GM23248 (cell line): ENCODE measurements around the gene PLCB4. TPM values are rescaled to one million over a fixed set of nuclear protein-coding genes. Genes with fewer than 3 reads are reported as not detected.

Experiments
- DNase-seq: peaks from one replicate; pipeline ENCODE4 v3.0.0-alpha.2; 2015
- H2AFZ ChIP-seq: fragments of 200-600 bp; sonication (generic); 2 replicates; pipeline ENCODE4 v1.6.1; 2016; ENCODE audit warnings: antibody characterized with exemption
- H3F3A ChIP-seq: fragments of 200-600 bp; sonication (generic); 2 replicates; pipeline ENCODE4 v1.6.1; 2016; ENCODE audit warnings: mild to moderate bottlenecking, antibody characterized with exemption, mixed run types; ENCODE audit not compliant: insufficient read depth
- H3K27ac ChIP-seq: fragments of 200-600 bp; sonication (generic); 2 replicates; pipeline ENCODE4 v1.5.1; 2016; ENCODE audit warnings: mild to moderate bottlenecking
- H3K27me3 ChIP-seq: fragments of 200-600 bp; sonication (generic); replicated peaks from 2 replicates; pipeline ENCODE4 v1.6.1; 2016; ENCODE audit warnings: mild to moderate bottlenecking; ENCODE audit not compliant: insufficient read depth
- H3K36me3 ChIP-seq: fragments of 200-600 bp; sonication (generic); 2 replicates; pipeline ENCODE4 v1.6.1; 2016; ENCODE audit warnings: low read depth, mild to moderate bottlenecking
- H3K4me1 ChIP-seq: fragments of 200-600 bp; sonication (generic); 2 replicates; pipeline ENCODE4 v1.6.1; 2016; ENCODE audit warnings: mild to moderate bottlenecking; ENCODE audit not compliant: insufficient read depth
- H3K4me2 ChIP-seq: fragments of 200-600 bp; sonication (generic); one replicate; pipeline ENCODE4 v1.6.1; 2016; ENCODE audit warnings: mild to moderate bottlenecking; ENCODE audit not compliant: unreplicated experiment
- H3K4me3 ChIP-seq: fragments of 200-600 bp; sonication (generic); 2 replicates; pipeline ENCODE4 v1.5.1; 2016; ENCODE audit warnings: mild to moderate bottlenecking
- H3K79me2 ChIP-seq: fragments of 200-600 bp; sonication (generic); 2 replicates; pipeline ENCODE4 v1.6.1; 2016; ENCODE audit warnings: mild to moderate bottlenecking; ENCODE audit not compliant: insufficient read depth
- H3K9ac ChIP-seq: fragments of 200-600 bp; sonication (generic); 2 replicates; pipeline ENCODE4 v1.6.1; 2016; ENCODE audit warnings: mild to moderate bottlenecking
- H3K9me2 ChIP-seq: fragments of 200-600 bp; sonication (generic); 2 replicates; pipeline ENCODE4 v1.6.1; 2016; ENCODE audit warnings: mixed run types, mild to moderate bottlenecking, moderate library complexity; ENCODE audit not compliant: insufficient read depth
- H3K9me3 ChIP-seq: fragments of 200-600 bp; sonication (generic); one replicate; pipeline ENCODE4 v1.6.1; 2017; ENCODE audit warnings: low read depth
- H4K20me1 ChIP-seq: fragments of 200-600 bp; sonication (generic); 2 replicates; pipeline ENCODE4 v1.6.0; 2016; ENCODE audit not compliant: insufficient read depth
- EZH2 ChIP-seq: fragments of 200-600 bp; sonication (generic); IDR thresholded peaks from 2 replicates; pipeline ENCODE4 v1.6.1; 2018; ENCODE audit warnings: antibody characterized with exemption, mild to moderate bottlenecking; ENCODE audit not compliant: insufficient read depth, poor library complexity, severe bottlenecking
- EZH2phosphoT487 ChIP-seq: fragments of 200-600 bp; sonication (generic); IDR thresholded peaks from 2 replicates; pipeline ENCODE4 v1.6.1; 2018; ENCODE audit warnings: antibody characterized with exemption, moderate library complexity, mild to moderate bottlenecking, low read depth; ENCODE audit not compliant: insufficient read depth
- WGBS, 2 experiments: methylation state at CpG; one replicate each; pipeline ENCODE4 v1.1.6; 2015 to 2017; ENCODE audit warnings: low lambda C conversion rate in 2 of 2, low coverage in 1 of 2; ENCODE audit errors: missing lambda C conversion rate in 2 of 2; 5-methylcytosine and 5-hydroxymethylcytosine counted together
- in situ Hi-C: fragments of 300-500 bp; cut with MboI; formaldehyde crosslinking; loops from 2 replicates; pipeline ENCODE4 v1.15.0; 2020
- polyA plus RNA-seq: library from polyadenylated mRNA; unstranded; fragments of >200 nt; fragmentation: Nextera tagmentation; extraction: Ambion mirVana; gene quantifications from 2 replicates; pipeline ENCODE4 v1.2.1, GENCODE V29; 2016
- total RNA-seq: library from RNA; depleted of rRNA; stranded (reverse); fragments of >200 nt; shearing (Covaris generic); gene quantifications from 2 replicates; pipeline ENCODE4 v1.2.3, GENCODE V29; 2014

The PLCB4 gene
- total and polyA plus RNA-seq, 2 experiments from 2014 or later, result 5.0 to 9.5 TPM

GRCh38 chr20:9051508-9051907 lies 17.4 kb upstream of the PLCB4 start:
- H3K79me2 ChIP-seq, result no peaks in the 10 kb centered on the region
- in situ Hi-C loops, result no loop called here
- DNase-seq, result peak; percentile 98
- H4K20me1 ChIP-seq, result no peaks in the 10 kb centered on the region
- peak overlapping the region; percentile 72 for H3K4me2 ChIP-seq
- TF ChIP-seq EZH2phosphoT487 (no peak), EZH2 (no peak)
- H3K4me1 ChIP-seq, result peaks cover 39% of the 10 kb centered on the region
- 0 to 2% methylated on average over 2 of the region's 2 CpGs for WGBS, 2 experiments
- H3K27me3 ChIP-seq, result no peaks in the 10 kb centered on the region
- peak overlapping the region; percentile 24 for H3K4me3 ChIP-seq
- peak overlapping the region; percentile 44; the same call in 1 of the 2 replicates for H3K9ac ChIP-seq
- H2AFZ ChIP-seq, result no peak overlapping the region
- no peaks in the 10 kb centered on the region for H3K9me3 ChIP-seq
- H3K27ac ChIP-seq, result peak overlapping the region; percentile 76
- H3F3A ChIP-seq, result peaks cover 36% of the 10 kb centered on the region
- H3K9me2 ChIP-seq, result no peaks in the 10 kb centered on the region
- no peaks in the 10 kb centered on the region for H3K36me3 ChIP-seq

GRCh38 chr20:9052136-9052535 lies 16.8 kb upstream of the PLCB4 start:
- Histone ChIP-seq H3F3A (peaks cover 36% of the 10 kb centered on the region), H3K4me3 (0 out of 2 replicates have a peak overlapping the region, but pooled peaks have one; percentile 15), H3K36me3 (no peaks in the 10 kb centered on the region), H3K27ac (peak overlapping the region; percentile 65), H3K4me1 (peaks cover 39% of the 10 kb centered on the region), H4K20me1 (no peaks in the 10 kb centered on the region), H3K79me2 (no peaks in the 10 kb centered on the region), H3K9me3 (no peaks in the 10 kb centered on the region), H2AFZ (no peak overlapping the region), H3K27me3 (no peaks in the 10 kb centered on the region), H3K9me2 (no peaks in the 10 kb centered on the region), H3K4me2 (peak overlapping the region; percentile 29), H3K9ac (peak overlapping the region; percentile 27; the same call in 1 of the 2 replicates)
- no peak for DNase-seq
- in situ Hi-C loops, result no loop called here
- 75 to 82% methylated on average over 3 of the region's 3 CpGs for WGBS, 2 experiments
- TF ChIP-seq EZH2phosphoT487, result no peak
- no peak for TF ChIP-seq EZH2

- 51 to 56% methylated on average over 3 of the region's 3 CpGs for WGBS, 2 experiments
- peak overlapping the region; percentile 7 for H3K4me2 ChIP-seq
- 0 out of 2 replicates have a peak overlapping the region, but pooled peaks have one; percentile 4 for H2AFZ ChIP-seq
- no peak for DNase-seq
- no peak overlapping the region for H3K9ac ChIP-seq
- no peaks in the 10 kb centered on the region for H4K20me1 ChIP-seq
- H3K79me2 ChIP-seq, result no peaks in the 10 kb centered on the region
- H3K4me1 ChIP-seq, result peaks cover 39% of the 10 kb centered on the region
- in situ Hi-C loops, result no loop called here
- peaks cover 36% of the 10 kb centered on the region for H3F3A ChIP-seq
- H3K9me2 ChIP-seq, result no peaks in the 10 kb centered on the region
- TF ChIP-seq EZH2 (no peak), EZH2phosphoT487 (no peak)
- no peaks in the 10 kb centered on the region for H3K36me3 ChIP-seq
- no peaks in the 10 kb centered on the region for H3K27me3 ChIP-seq
- H3K9me3 ChIP-seq, result no peaks in the 10 kb centered on the region
- H3K27ac ChIP-seq, result 0 out of 2 replicates have a peak overlapping the region, but pooled peaks have one; percentile 55
- no peak overlapping the region for H3K4me3 ChIP-seq
Measured at GRCh38 chr20:9053108-9053507, 15.8 kb upstream of the PLCB4 start.

- peak overlapping the region; percentile 46 for H3K4me2 ChIP-seq
- peak overlapping the region; percentile 55 for H3K27ac ChIP-seq
- no peaks in the 10 kb centered on the region for H3K79me2 ChIP-seq
- peaks cover 36% of the 10 kb centered on the region for H3F3A ChIP-seq
- peaks cover 39% of the 10 kb centered on the region for H3K4me1 ChIP-seq
- DNase-seq, result peak; percentile 80
- in situ Hi-C loops, result no loop called here
- H3K9me3 ChIP-seq, result no peaks in the 10 kb centered on the region
- TF ChIP-seq EZH2phosphoT487, result no peak
- no peak for TF ChIP-seq EZH2
- peak overlapping the region; percentile 4; the same call in 1 of the 2 replicates for H2AFZ ChIP-seq
- H3K9me2 ChIP-seq, result no peaks in the 10 kb centered on the region
- H3K9ac ChIP-seq, result no peak overlapping the region
- H4K20me1 ChIP-seq, result no peaks in the 10 kb centered on the region
- H3K36me3 ChIP-seq, result no peaks in the 10 kb centered on the region
- WGBS, 2 experiments, result 29 to 37% methylated on average over 3 of the region's 3 CpGs
- H3K4me3 ChIP-seq, result no peak overlapping the region
- no peaks in the 10 kb centered on the region for H3K27me3 ChIP-seq
Measured at GRCh38 chr20:9054176-9054575, 14.7 kb upstream of the PLCB4 start.
